A673 (cell line): ENCODE data around the gene NT5C2. TPM values are rescaled to one million over a fixed set of nuclear protein-coding genes. Genes with fewer than 3 reads are reported as not detected.

Experiments
- BruUV-seq: library from RNA; stranded (reverse); fragments of 400-500 nt; replicated peaks from 2 replicates; lab custom pipeline; 2021; lab: Mats Ljungman, UMichigan
- CTCF ChIA-PET: fragments of 300-600 bp; sonication (Branson Sonifier 250); formaldehyde crosslinking; loops from one replicate; lab custom pipeline; 2022; ENCODE audit warnings: antibody characterized with exemption; lab: Charles Lee
- POLR2A ChIA-PET: fragments of 300-600 bp; sonication (Branson Sonifier 250); formaldehyde crosslinking; loops from one replicate; lab custom pipeline; 2022; ENCODE audit warnings: antibody characterized with exemption; ENCODE audit not compliant: low non-redundant PET; lab: Charles Lee
- DNase-seq: peaks from one replicate; pipeline ENCODE4 v3.0.0-alpha.2; 2015; ENCODE audit warnings: low spot score
- H3K27ac ChIP-seq: fragments of 200-600 bp; sonication (generic); 2 replicates; pipeline ENCODE4 v1.5.1; 2016; ENCODE audit warnings: mixed run types, low read depth, mild to moderate bottlenecking, mixed read lengths, antibody characterized with exemption, low read length; ENCODE audit not compliant: poor library complexity, severe bottlenecking
- H3K27me3 ChIP-seq: fragments of 200-600 bp; sonication (generic); replicated peaks from 2 replicates; pipeline ENCODE4 v1.6.1; 2017; ENCODE audit warnings: mixed run types, low read depth, mild to moderate bottlenecking, mixed read lengths, antibody characterized with exemption, low read length; ENCODE audit not compliant: insufficient read depth, poor library complexity
- H3K36me3 ChIP-seq: fragments of 200-600 bp; sonication (generic); 2 replicates; pipeline ENCODE4 v1.6.1; 2016; ENCODE audit warnings: mixed run types, mild to moderate bottlenecking, mixed read lengths, antibody characterized with exemption, low read length; ENCODE audit not compliant: insufficient read depth, poor library complexity, severe bottlenecking
- H3K4me1 ChIP-seq: fragments of 200-600 bp; sonication (generic); 2 replicates; pipeline ENCODE4 v1.6.1; 2017; ENCODE audit warnings: mixed run types, mild to moderate bottlenecking, mixed read lengths, antibody characterized with exemption, low read length; ENCODE audit not compliant: insufficient read depth, poor library complexity, severe bottlenecking
- H3K4me3 ChIP-seq: fragments of 200-600 bp; sonication (generic); 2 replicates; pipeline ENCODE4 v1.5.1; 2016; ENCODE audit warnings: low read depth, mixed run types, mild to moderate bottlenecking, mixed read lengths, low read length; ENCODE audit not compliant: poor library complexity, severe bottlenecking
- H3K9me3 ChIP-seq: fragments of 200-600 bp; sonication (generic); 2 replicates; pipeline ENCODE4 v1.6.1; 2016; ENCODE audit warnings: mixed run types, low read depth, mild to moderate bottlenecking, mixed read lengths, antibody characterized with exemption, low read length; ENCODE audit not compliant: poor library complexity, severe bottlenecking
- CTCF ChIP-seq: fragments of 300-800, 200-600 bp; sonication (generic); conservative IDR thresholded peaks from 2 replicates; pipeline ENCODE4 v1.5.1; 2017; ENCODE audit warnings: low read depth, mild to moderate bottlenecking, antibody characterized with exemption, low read length, moderate library complexity, mixed read lengths
- EZH2 ChIP-seq: fragments of 200-600 bp; sonication (generic); IDR thresholded peaks from 2 replicates; pipeline ENCODE4 v1.6.1; 2017; ENCODE audit warnings: borderline replicate concordance, low read depth, mild to moderate bottlenecking, mixed read lengths, antibody characterized with exemption, low read length; ENCODE audit not compliant: poor library complexity, severe bottlenecking
- intact Hi-C: fragments of 100-400 bp; cut with micrococcal nuclease; formaldehyde crosslinking; loops from one replicate; pipeline ENCODE4 v1.10.0; 2022; ENCODE audit not compliant: unreplicated experiment
- total RNA-seq: library from RNA; stranded (reverse); gene quantifications from 2 replicates; pipeline ENCODE4 v1.2.3, GENCODE V29; 2021

The NT5C2 gene
- total RNA-seq, 1 experiment from 2014 or later = 61.8 TPM

DNA sequence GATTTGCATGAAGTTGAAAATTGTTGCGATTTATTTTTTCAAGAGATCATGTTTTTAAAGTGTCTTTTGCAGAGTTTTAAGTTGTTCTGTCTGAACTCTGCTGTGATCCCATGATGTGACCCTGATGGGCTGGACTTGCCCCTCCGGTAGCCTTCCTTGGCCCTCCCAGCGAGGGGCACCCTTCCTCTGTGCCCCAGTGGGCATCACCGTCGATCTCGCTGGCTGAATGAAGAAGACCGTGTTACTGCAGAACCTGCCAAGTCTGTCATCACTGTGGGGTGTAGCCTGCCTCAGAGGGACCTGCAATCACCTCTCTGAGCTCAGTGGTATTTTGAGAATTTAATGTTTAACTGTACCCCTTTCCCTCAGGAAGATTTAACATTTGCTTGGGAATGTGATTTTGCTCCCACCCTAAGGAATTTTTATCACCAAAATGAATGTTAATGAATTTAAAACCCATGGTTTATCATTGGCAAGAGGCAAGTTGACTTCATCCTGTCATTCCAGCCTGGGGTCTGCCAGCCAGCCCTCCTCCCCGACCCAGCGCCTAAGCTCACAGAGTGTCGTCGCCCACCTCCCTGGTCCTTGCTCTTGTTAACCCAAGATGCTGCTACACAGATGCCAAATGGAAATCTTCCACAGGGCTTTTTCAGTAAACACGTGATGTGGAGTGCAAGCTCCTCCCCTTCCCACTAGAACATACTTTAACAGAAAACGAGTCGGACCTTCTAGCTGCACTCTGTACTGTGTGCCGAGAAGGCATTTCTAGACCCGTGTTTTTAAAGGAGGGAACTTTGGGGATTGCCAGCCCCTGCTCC lies 115.4 kb downstream of the NT5C2 start:
- no TSS peak for BruUV-seq
- Histone ChIP-seq H3K36me3 (no peaks in the 10 kb centered on the region), H3K27ac (no peak overlapping the region), H3K27me3 (no peaks in the 10 kb centered on the region), H3K9me3 (no peaks in the 10 kb centered on the region), H3K4me1 (no peaks in the 10 kb centered on the region), H3K4me3 (no peak overlapping the region)
- ChIA-PET CTCF (interaction anchor here (0.5 kb wide), 1 partner anchor 111 kb away, joined by 6 read pairs; no protein-coding TSS in a partner anchor), POLR2A (no interaction called here)
- TF ChIP-seq CTCF = no peak
- no peak for TF ChIP-seq EZH2
- intact Hi-C loops = no loop called here
- no peak for DNase-seq

DNA sequence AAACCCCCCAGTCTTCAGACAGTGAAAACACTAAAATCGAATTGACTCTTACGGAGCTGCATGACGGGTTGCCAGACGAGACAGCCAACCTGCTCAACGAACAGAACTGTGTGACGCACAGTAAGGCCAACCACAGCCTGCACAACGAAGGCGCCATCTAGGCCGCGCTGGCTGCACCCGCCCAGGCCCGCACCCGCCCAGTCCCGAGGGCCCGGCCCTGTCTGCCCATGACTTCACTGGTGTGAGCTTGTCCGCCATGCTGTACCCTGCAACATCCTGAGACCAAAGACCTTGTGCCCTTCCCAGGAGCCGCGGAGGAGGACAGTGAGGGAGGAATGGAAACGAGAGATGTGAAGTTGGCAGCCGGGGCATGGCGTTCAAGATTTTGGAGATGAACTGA lies 116.1 kb downstream of the NT5C2 start:
- no peaks in the 10 kb centered on the region for H3K4me1 ChIP-seq
- H3K36me3 ChIP-seq = no peaks in the 10 kb centered on the region
- H3K27me3 ChIP-seq = no peaks in the 10 kb centered on the region
- DNase-seq = no peak
- no peak overlapping the region for H3K4me3 ChIP-seq
- TF ChIP-seq EZH2 (no peak), CTCF (no peak)
- CTCF ChIA-PET = no interaction called here
- H3K9me3 ChIP-seq = no peaks in the 10 kb centered on the region
- no peak overlapping the region for H3K27ac ChIP-seq
- intact Hi-C loops = no loop called here
- no TSS peak for BruUV-seq
- POLR2A ChIA-PET = interaction anchor here (0.6 kb wide), 1 partner anchor 428 kb away, joined by 7 read pairs; no protein-coding TSS in a partner anchor

GRCh38 chr10:103072891-103073290 lies 120.2 kb downstream of the NT5C2 start:
- POLR2A ChIA-PET = interaction anchor here (0.7 kb wide), 1 partner anchor 156 kb away, joined by 3 read pairs; no protein-coding TSS in a partner anchor
- CTCF ChIA-PET = no interaction called here
- Histone ChIP-seq H3K4me3 (no peak overlapping the region), H3K9me3 (no peaks in the 10 kb centered on the region), H3K27ac (no peak overlapping the region), H3K27me3 (no peaks in the 10 kb centered on the region), H3K36me3 (no peaks in the 10 kb centered on the region), H3K4me1 (no peaks in the 10 kb centered on the region)
- BruUV-seq = no TSS peak
- no peak for DNase-seq
- TF ChIP-seq EZH2 (no peak), CTCF (no peak)
- intact Hi-C loops = no loop called here
